Keratinocyte (primary cell): ENCODE measurements around the gene TKT.

Source experiments
- EZH2 ChIP-seq: IDR thresholded peaks from one replicate; pipeline ENCODE4 v1.6.1; 2012; ENCODE audit warnings: inconsistent platforms, mild to moderate bottlenecking, low read length, moderate library complexity
- TF ChIP-seq, protein P1 (sequence below), 3 experiments: IDR thresholded peaks in 1 of 3; conservative IDR thresholded peaks in 1 of 3; optimal IDR thresholded peaks in 1 of 3; 2 replicates in 2 of 3; 3 replicates in 1 of 3; pipeline versions ENCODE3 to v1.5.1; 2011; ENCODE audit warnings: low read length in 3 of 3, mild to moderate bottlenecking in 3 of 3, moderate library complexity in 2 of 3, control low read depth in 1 of 3, inconsistent platforms in 1 of 3; ENCODE audit not compliant: insufficient read depth in 2 of 3; ENCODE audit errors: extremely low read depth in 1 of 3

GRCh38 chr3:53217175-53217574 lies 38.6 kb downstream of the TKT start:
- no peak for TF ChIP-seq EZH2
- TF ChIP-seq, protein P1, sequence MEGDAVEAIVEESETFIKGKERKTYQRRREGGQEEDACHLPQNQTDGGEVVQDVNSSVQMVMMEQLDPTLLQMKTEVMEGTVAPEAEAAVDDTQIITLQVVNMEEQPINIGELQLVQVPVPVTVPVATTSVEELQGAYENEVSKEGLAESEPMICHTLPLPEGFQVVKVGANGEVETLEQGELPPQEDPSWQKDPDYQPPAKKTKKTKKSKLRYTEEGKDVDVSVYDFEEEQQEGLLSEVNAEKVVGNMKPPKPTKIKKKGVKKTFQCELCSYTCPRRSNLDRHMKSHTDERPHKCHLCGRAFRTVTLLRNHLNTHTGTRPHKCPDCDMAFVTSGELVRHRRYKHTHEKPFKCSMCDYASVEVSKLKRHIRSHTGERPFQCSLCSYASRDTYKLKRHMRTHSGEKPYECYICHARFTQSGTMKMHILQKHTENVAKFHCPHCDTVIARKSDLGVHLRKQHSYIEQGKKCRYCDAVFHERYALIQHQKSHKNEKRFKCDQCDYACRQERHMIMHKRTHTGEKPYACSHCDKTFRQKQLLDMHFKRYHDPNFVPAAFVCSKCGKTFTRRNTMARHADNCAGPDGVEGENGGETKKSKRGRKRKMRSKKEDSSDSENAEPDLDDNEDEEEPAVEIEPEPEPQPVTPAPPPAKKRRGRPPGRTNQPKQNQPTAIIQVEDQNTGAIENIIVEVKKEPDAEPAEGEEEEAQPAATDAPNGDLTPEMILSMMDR (optimal IDR thresholded peaks at IDR 0.05 in 1 of 3, IDR thresholded peaks at IDR 0.05 in 1 of 3, conservative IDR thresholded peaks at IDR 0.05 in 1 of 3; ENCODE audit: extremely low read depth in 1 of 3, insufficient read depth in 2 of 3, low read length in 3 of 3) = no peak
